CD14-positive monocyte (primary cell): ENCODE measurements around the gene LYZL4. TPM values are rescaled to one million over a fixed set of nuclear protein-coding genes. Genes with fewer than 3 reads are reported as not detected.

Source experiments
- DNase-seq, 3 donors: peaks; one replicate each; pipeline ENCODE4 v3.0.0-alpha.2; 2011 to 2022
- H2AFZ ChIP-seq: 2 replicates; pipeline ENCODE4 v1.6.0; 2012; ENCODE audit warnings: mild to moderate bottlenecking, low read depth, low read length, inconsistent platforms; ENCODE audit not compliant: insufficient read depth, poor library complexity, severe bottlenecking
- H3K27ac ChIP-seq, 2 donors: 1 replicate in 1 of 2; 2 replicates in 1 of 2; pipeline ENCODE4 v1.5.1; 2012 to 2013; ENCODE audit warnings: low read length in 2 of 2, control low read depth in 1 of 2, inconsistent platforms in 1 of 2, low read depth in 1 of 2, mild to moderate bottlenecking in 1 of 2
- H3K27me3 ChIP-seq, 2 donors: one replicate each; pipeline versions ENCODE4 v1.6.0 to v1.6.1; 2011 to 2013; ENCODE audit warnings: low read length in 2 of 2; ENCODE audit not compliant: control insufficient read depth in 2 of 2, insufficient read depth in 2 of 2
- H3K36me3 ChIP-seq, 2 donors: replicated peaks in 1 of 2; 1 replicate in 1 of 2; 2 replicates in 1 of 2; pipeline versions ENCODE4 v1.5.1 to v1.6.1; 2012 to 2013; ENCODE audit warnings: low read length in 2 of 2, control low read depth in 1 of 2, inconsistent platforms in 1 of 2, mild to moderate bottlenecking in 1 of 2; ENCODE audit not compliant: insufficient read depth in 2 of 2, control insufficient read depth in 1 of 2
- H3K4me1 ChIP-seq, 2 donors: 1 replicate in 1 of 2; 2 replicates in 1 of 2; pipeline versions ENCODE4 v1.5.1 to v1.6.1; 2012 to 2013; ENCODE audit warnings: low read length in 2 of 2, control low read depth in 1 of 2, inconsistent platforms in 1 of 2, mild to moderate bottlenecking in 1 of 2, moderate library complexity in 1 of 2; ENCODE audit not compliant: insufficient read depth in 2 of 2, control insufficient read depth in 1 of 2
- H3K4me2 ChIP-seq: replicated peaks from 2 replicates; pipeline ENCODE3; 2012; ENCODE audit warnings: low read length, moderate library complexity, mild to moderate bottlenecking; ENCODE audit not compliant: poor library complexity, severe bottlenecking; ENCODE audit errors: extremely low read depth
- H3K4me3 ChIP-seq, 3 experiments: fragments of 200-600 bp in 1 of 3; sonication (generic) in 1 of 3; replicated peaks in 1 of 3; 1 replicate in 2 of 3; 2 replicates in 1 of 3; pipeline ENCODE4 v1.5.1; 2011 to 2013; ENCODE audit warnings: low read length in 3 of 3, mild to moderate bottlenecking in 3 of 3, control low read depth in 2 of 3, low read depth in 2 of 3, inconsistent platforms in 1 of 3, moderate library complexity in 1 of 3
- H3K79me2 ChIP-seq: 2 replicates; pipeline ENCODE4 v1.6.0; 2012; ENCODE audit warnings: mild to moderate bottlenecking, control low read depth, inconsistent platforms, low read length, moderate library complexity; ENCODE audit not compliant: insufficient read depth
- H3K9ac ChIP-seq: 2 replicates; pipeline ENCODE4 v1.6.0; 2017; ENCODE audit warnings: low read length, mild to moderate bottlenecking; ENCODE audit not compliant: insufficient read depth, poor library complexity, severe bottlenecking
- H3K9me3 ChIP-seq, 2 donors: replicated peaks in 1 of 2; 1 replicate in 1 of 2; 2 replicates in 1 of 2; pipeline versions ENCODE4 v1.5.1 to v1.6.1; 2012 to 2013; ENCODE audit warnings: low read length in 2 of 2, control low read depth in 1 of 2; ENCODE audit not compliant: control insufficient read depth in 1 of 2, insufficient read depth in 1 of 2
- H4K20me1 ChIP-seq: 2 replicates; pipeline ENCODE4 v1.6.0; 2012; ENCODE audit warnings: mild to moderate bottlenecking, low read length, control low read depth, moderate library complexity; ENCODE audit not compliant: insufficient read depth
- H3K27ac Mint-ChIP-seq, 7 donors: one replicate each; pipeline ENCODE4 v1.8.0; 2020; ENCODE audit warnings: mild to moderate bottlenecking in 7 of 7, mixed read lengths in 7 of 7, moderate library complexity in 6 of 7, inconsistent platforms in 2 of 7
- H3K27me3 Mint-ChIP-seq, 3 donors: one replicate each; pipeline ENCODE4 v1.8.0; 2021 to 2022; ENCODE audit warnings: low read depth in 3 of 3, mild to moderate bottlenecking in 3 of 3, mixed read lengths in 3 of 3, moderate library complexity in 3 of 3, inconsistent platforms in 1 of 3
- H3K36me3 Mint-ChIP-seq, 2 donors: one replicate each; pipeline ENCODE4 v1.8.0; 2020; ENCODE audit warnings: mixed read lengths in 2 of 2, inconsistent platforms in 1 of 2, mild to moderate bottlenecking in 1 of 2
- H3K4me1 Mint-ChIP-seq: one replicate; pipeline ENCODE4 v1.8.0; 2020; ENCODE audit warnings: mild to moderate bottlenecking, mixed read lengths
- H3K4me3 Mint-ChIP-seq, 2 donors: one replicate each; pipeline ENCODE4 v1.8.0; 2020; ENCODE audit warnings: mild to moderate bottlenecking in 2 of 2, mixed read lengths in 2 of 2, moderate library complexity in 1 of 2
- H3K9me3 Mint-ChIP-seq, 7 donors: one replicate each; pipeline ENCODE4 v1.8.0; 2020 to 2022; ENCODE audit warnings: mixed read lengths in 7 of 7, mild to moderate bottlenecking in 6 of 7, moderate library complexity in 6 of 7, inconsistent platforms in 2 of 7
- CTCF ChIP-seq: fragments of 200-600 bp; IDR thresholded peaks from one replicate; pipeline ENCODE4 v1.8.0; 2022; ENCODE audit warnings: antibody characterized with exemption, mild to moderate bottlenecking
- WGBS: methylation state at CpG from one replicate; pipeline ENCODE4 v1.1.5; 2013; ENCODE audit warnings: missing lambda C conversion rate; ENCODE audit not compliant: insufficient coverage; 5-methylcytosine and 5-hydroxymethylcytosine counted together
- intact Hi-C, 2 donors: fragments of 100-400 bp; cut with micrococcal nuclease; formaldehyde crosslinking; loops; one replicate each; pipeline versions ENCODE4 v1.15.0 to v1.15.1; 2023
- polyA plus RNA-seq, 3 donors: library from polyadenylated mRNA; depleted of rRNA in 1 of 3; unstranded in 2 of 3; stranded (reverse) in 1 of 3; fragments of 300-500 nt in 2 of 3; fragments of >200 nt in 1 of 3; fragmentation: Illumina TruSeq in 2 of 3; gene quantifications; 1 replicate in 2 of 3; 2 replicates in 1 of 3; pipeline ENCODE4 v1.2.3, GENCODE V29; 2012 to 2021

Gene LYZL4
- polyA plus RNA-seq, 3 donors: not detected

GRCh38 chr3:42402394-42403096, 7.9 kb downstream of the LYZL4 start:
- no peak overlapping the region for H3K27ac ChIP-seq
- TF ChIP-seq CTCF: no peak
- no peaks in the 10 kb centered on the region for H3K36me3 ChIP-seq
- H3K4me2 ChIP-seq: no peak overlapping the region
- no peak overlapping the region for H2AFZ ChIP-seq
- peaks cover 0 to 9% (median 4%) of the 10 kb centered on the region in 3 donors for H3K27me3 Mint-ChIP-seq
- no peaks in the 10 kb centered on the region for H3K36me3 Mint-ChIP-seq
- no CpG with 5 or more reads among the region's 2 CpGs for WGBS
- peaks cover 0 to 6% (median 4%) of the 10 kb centered on the region in 7 donors for H3K9me3 Mint-ChIP-seq
- no peak overlapping the region for H3K9ac ChIP-seq
- no peaks in the 10 kb centered on the region for H3K4me1 Mint-ChIP-seq
- H3K79me2 ChIP-seq: no peaks in the 10 kb centered on the region
- intact Hi-C loops: no loop called here
- DNase-seq: no peak
- no peaks in the 10 kb centered on the region for H3K4me1 ChIP-seq
- H3K27ac Mint-ChIP-seq: no peak overlapping the region
- no peaks in the 10 kb centered on the region for H4K20me1 ChIP-seq
- no peak overlapping the region for H3K4me3 Mint-ChIP-seq
- no peaks in the 10 kb centered on the region for H3K27me3 ChIP-seq
- H3K4me3 ChIP-seq: no peak overlapping the region
- no peaks in the 10 kb centered on the region for H3K9me3 ChIP-seq

- Mint-ChIP-seq H3K4me1 (no peaks in the 10 kb centered on the region), H3K9me3 (peaks cover 0 to 4% (median 2%) of the 10 kb centered on the region in 7 donors), H3K27ac (no peak overlapping the region), H3K36me3 (no peaks in the 10 kb centered on the region), H3K4me3 (no peak overlapping the region), H3K27me3 (peaks cover 0 to 10% (median 2%) of the 10 kb centered on the region in 3 donors)
- Histone ChIP-seq H3K4me1 (no peaks in the 10 kb centered on the region), H3K79me2 (no peaks in the 10 kb centered on the region), H3K4me3 (no peak overlapping the region), H3K9me3 (no peaks in the 10 kb centered on the region), H2AFZ (no peak overlapping the region), H3K27me3 (no peaks in the 10 kb centered on the region), H3K36me3 (no peaks in the 10 kb centered on the region), H3K9ac (no peak overlapping the region), H3K27ac (no peak overlapping the region), H4K20me1 (no peaks in the 10 kb centered on the region), H3K4me2 (no peak overlapping the region)
- intact Hi-C loops: no loop called here
- WGBS: 88% methylated on average over 2 of the region's 3 CpGs
- DNase-seq: no peak
- no peak for TF ChIP-seq CTCF
Measured at GRCh38 chr3:42398080-42398479, 12.3 kb downstream of the LYZL4 start.
